Skin epidermis (tissue), 12 donors: Measurements from ENCODE around the gene ZER1.
"Not testable (repeated sequence)": the region's sequence is repeated elsewhere in the genome, so short reads cannot be mapped to it uniquely, and the experiment has no call there.

Experiments
- H3K27ac ChIP-seq, 21 experiments: fragments of 200-600 bp; sonication (generic) in 11 of 21; one replicate each; pipeline ENCODE4 v1.5.0; 2020; ENCODE audit warnings: mild to moderate bottlenecking in 3 of 21, inconsistent platforms in 2 of 21, moderate library complexity in 2 of 21
- H3K4me3 ChIP-seq, 7 experiments: fragments of 200-600 bp; sonication (generic) in 2 of 7; one replicate each; pipeline ENCODE4 v1.5.0; 2020; ENCODE audit warnings: inconsistent platforms in 2 of 7, mild to moderate bottlenecking in 2 of 7, moderate library complexity in 1 of 7

Gene ZER1

GRCh38 chr9:128790536-128790935, 18.8 kb upstream of the ZER1 start:
- H3K27ac ChIP-seq = no peak overlapping the region

DNA sequence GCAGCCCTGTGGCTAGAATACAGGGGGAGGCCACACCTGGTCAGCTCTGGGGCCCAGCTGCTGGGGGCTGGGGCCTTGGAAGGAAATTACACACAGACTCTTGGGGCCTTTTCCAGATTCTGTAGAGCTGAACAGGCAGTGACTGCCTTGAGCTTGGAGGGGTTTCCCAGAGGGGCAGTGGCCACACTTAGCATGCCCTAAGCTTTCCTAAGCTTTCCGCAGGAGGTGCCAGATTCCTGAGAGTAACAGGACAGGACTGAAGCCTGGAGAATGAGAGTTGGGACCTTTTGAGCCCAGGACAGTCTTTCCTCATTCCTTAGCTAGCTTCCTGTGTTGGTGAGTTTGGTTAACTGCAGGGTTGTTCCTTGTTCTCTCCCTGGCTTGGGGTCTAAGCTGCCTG, 16.7 kb upstream of the ZER1 start:
- H3K4me3 ChIP-seq = peak overlapping the region in 5 of 7 experiments; percentile 54 to 99 (median 88)
- peak overlapping the region in 4 of 21 experiments; percentile 10 to 93 (median 84) for H3K27ac ChIP-seq

More at GRCh38 chr9:128790536-128790935, 18.8 kb upstream of the ZER1 start:
- no peak overlapping the region for H3K4me3 ChIP-seq

GRCh38 chr9:128787659-128788058, 15.9 kb upstream of the ZER1 start:
- Histone ChIP-seq H3K4me3 (peak overlapping the region; percentile 54 to 99 (median 88)), H3K27ac (peak overlapping the region; percentile 60 to 97 (median 87))

DNA sequence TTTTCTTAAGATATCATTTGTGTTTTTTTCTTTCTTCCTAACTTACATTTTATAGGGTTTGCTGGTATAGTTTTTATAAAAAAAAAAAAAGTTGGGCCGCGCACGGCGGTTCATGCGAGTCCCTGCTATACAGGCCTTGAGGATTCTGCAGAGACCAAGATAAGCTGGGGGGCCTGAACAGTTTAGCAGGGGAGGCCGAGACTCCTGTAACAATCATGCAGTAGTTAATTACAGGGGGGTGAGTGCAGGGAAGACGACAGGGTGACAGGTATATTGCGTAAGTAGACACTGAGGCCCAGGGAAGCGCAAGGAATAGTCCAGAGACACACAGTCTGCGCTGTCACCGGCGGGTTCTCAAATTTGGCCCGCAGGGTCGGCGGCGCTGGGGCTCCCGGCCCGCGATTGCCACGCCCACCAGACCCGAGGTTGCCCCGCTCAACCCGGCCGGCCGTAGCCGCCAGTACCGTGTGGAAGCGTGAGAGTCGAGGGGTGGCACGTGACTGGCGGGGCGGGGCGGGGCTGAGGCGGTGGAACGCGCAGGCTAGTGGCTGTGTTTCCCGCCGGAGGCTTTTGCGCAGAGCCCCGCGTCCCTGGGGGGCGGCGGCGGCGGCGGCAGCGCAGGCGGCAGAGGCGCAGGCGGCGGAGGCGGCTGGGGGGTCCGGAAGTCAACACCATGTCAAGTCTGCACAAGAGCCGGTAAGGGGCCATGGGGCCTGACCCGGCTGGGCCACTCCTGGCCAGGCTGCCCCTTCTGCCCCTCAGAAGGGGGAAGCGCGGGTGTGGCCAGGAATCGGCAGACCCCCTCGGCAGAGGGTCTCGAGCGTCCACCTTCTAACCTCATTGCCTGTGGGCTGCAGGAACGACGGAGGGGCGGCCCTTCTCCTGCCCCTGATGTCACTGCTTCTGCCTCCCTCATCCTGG, 15.2 kb upstream of the ZER1 start, which contains the start of gene TBC1D13:
TBC1D13 (plus strand) TSS at position 573 of the 921 bp plus-strand sequence; CDS start at position 674, 101 bp downstream.
- peak within 1 kb of the TSS; percentile 54 to 99 (median 88) for H3K4me3 ChIP-seq

DNA sequence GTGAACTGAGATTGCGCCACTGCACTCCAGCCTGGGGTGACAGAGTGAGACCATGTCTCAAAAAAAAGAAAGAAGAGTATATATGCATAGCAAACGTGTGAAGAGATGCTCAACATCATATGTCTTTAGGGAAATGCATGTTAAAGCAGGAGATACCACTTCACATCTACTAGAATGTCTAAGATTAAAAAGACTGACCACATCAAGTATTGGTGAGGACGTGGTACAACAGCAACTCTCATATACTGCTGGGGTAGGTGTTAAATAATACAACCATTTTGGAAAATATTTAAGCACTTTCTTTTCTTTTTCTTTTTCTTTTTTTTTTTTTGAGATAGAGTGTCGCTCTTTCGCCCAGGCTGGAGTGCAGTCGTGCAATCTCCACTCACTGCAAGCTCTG, 13.7 kb upstream of the ZER1 start:
- Histone ChIP-seq H3K27ac (no peak overlapping the region), H3K4me3 (no peak overlapping the region)

More for the DNA sequence above, 15.2 kb upstream of the ZER1 start, which contains the start of gene TBC1D13:
- peak within 1 kb of the TSS; percentile 60 to 97 (median 87) for H3K27ac ChIP-seq

DNA sequence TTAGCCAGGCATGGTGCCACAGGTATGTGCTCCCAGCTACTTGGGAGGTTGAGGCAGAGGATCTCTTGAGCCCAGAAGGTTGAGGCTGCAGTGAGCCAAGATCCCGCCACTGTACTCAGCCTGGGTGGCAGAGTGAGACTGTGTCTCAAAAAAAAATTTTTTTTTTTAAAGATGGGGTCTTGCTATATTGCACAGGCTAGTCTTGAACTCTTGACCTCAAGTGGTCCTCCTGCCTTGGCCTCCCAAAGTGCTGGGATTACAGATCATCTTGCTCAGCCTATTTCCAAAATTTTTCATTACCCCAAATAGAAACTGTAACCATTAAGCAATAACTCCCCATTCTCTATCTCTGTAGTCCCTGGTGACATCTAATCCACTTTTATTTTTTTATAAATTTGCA, 10.9 kb upstream of the ZER1 start:
- no peak overlapping the region for H3K4me3 ChIP-seq
- peak overlapping the region in 1 of 21 experiments; percentile 16 for H3K27ac ChIP-seq

- H3K27ac ChIP-seq = no peak overlapping the region
- H3K4me3 ChIP-seq = no peak overlapping the region
Observed at GRCh38 chr9:128781187-128782070, 9.7 kb upstream of the ZER1 start.

- H3K27ac ChIP-seq, H3K4me3 ChIP-seq: not testable (repeated sequence)
Observed at GRCh38 chr9:128780093-128780492, 8.4 kb upstream of the ZER1 start.

GRCh38 chr9:128774804-128775203, 3.1 kb upstream of the ZER1 start:
- Histone ChIP-seq H3K27ac (no peak overlapping the region), H3K4me3 (no peak overlapping the region)

DNA sequence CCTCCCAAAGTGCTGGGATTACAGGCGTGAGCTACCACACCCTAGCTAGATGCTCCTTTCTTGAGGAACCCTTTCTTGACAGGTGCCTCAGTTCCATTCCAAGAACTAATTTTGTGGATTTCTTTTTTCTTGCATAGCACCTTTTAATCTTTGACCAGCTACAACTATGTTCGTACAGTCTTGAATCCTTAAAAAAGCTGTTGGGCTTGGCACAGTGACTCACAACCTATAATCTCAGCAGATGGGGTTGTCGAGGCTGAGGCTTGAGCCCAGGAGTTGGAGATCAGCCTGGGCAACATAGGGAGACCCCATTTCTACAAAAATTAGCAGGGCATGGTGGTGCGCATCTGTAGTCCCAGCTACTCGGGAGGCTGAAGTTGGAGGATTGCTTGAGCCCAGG, 1.3 kb upstream of the ZER1 start:
- H3K27ac ChIP-seq = no peak overlapping the region
- no peak overlapping the region for H3K4me3 ChIP-seq

- peak overlapping the region; percentile 77 to 99 (median 91) for H3K4me3 ChIP-seq
- H3K27ac ChIP-seq = peak overlapping the region; percentile 81 to 98 (median 94)
Observed at GRCh38 chr9:128771094-128771721, 519 bp downstream of the ZER1 start.

- peak overlapping the region in 17 of 21 experiments; percentile 82 to 98 (median 94) for H3K27ac ChIP-seq
- H3K4me3 ChIP-seq = peak overlapping the region; percentile 77 to 99 (median 91)
Observed at GRCh38 chr9:128770286-128771030, 1.3 kb downstream of the ZER1 start.

DNA sequence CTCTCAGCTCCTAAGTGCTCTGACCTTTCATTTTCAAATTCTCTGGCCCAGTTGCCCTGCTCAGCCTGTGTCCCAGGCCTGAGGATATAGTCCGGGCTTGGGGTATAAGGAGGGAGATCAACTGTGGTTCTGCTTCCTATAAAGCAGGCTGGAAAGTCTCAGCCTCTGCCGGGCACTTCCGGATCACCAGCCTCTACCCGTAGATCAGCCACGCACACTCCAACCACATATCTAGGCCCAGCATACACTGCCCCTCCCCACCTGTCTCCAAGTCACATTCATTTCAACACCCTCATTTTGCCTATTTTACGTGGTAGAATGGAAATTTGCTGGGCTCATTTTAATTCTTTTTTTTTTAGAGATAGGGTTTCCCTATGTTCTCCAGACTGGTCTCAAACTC, 3.1 kb downstream of the ZER1 start:
- Histone ChIP-seq H3K4me3 (no peak overlapping the region), H3K27ac (no peak overlapping the region)

GRCh38 chr9:128765499-128765898, 6.2 kb downstream of the ZER1 start:
- Histone ChIP-seq H3K4me3 (no peak overlapping the region), H3K27ac (no peak overlapping the region)

DNA sequence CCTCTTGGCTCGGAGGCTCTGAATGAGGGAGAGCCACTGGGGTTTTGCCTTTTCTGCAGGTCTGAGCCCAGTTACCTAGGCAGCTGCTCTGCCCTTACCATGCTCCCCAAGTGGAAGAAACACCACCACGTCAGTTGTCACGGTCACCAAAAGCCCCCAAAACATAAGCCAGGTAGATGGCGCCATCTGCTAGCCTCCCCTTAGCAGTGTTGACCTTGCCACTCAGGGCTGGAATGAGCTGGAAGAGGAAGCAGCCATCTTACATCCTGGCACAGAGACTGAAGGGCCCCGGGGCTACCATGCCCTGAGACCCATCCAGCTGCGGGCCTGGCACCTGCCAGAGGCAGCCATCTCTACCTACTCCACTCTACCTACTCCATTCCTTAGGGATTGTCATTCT, 7.4 kb downstream of the ZER1 start:
- H3K27ac ChIP-seq = no peak overlapping the region
- H3K4me3 ChIP-seq = no peak overlapping the region

DNA sequence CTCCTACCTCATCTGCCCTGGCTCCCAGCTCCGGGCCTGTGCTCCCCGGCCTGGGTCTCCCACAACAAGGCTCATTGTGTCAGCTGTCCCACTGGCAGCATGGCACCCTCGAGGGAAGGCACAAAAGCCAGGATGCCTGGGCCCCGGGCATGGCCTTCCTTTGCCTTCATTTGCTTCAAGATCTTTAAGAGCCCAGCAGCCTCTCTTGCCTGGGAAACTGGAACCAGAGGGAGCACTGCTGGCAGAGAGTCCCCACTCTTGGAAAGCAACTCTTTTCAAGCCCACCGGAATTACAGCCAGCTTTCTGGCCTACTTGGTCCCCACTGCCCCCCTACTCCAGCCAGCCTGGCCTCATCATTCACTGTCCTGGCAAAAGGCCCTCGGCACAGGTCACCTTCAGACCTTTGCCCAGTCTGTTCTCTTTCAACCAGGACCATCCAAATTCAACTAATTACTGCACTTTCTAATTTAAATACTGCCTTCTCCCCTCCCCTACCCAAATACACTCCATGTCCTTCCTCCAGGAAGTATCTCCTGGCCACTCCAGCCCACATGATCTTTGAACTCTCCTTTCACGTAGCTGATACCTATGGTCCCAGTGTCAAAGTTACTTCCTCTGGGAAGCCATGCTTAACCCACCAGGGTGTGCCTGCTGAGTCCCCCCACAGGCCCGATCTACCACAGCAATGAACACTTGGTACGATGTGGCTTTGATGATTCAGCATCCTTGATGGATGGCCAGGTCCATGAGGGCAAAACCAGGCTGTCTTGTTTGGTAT, 8.9 kb downstream of the ZER1 start:
- Histone ChIP-seq H3K4me3 (no peak overlapping the region), H3K27ac (no peak overlapping the region)

- H3K4me3 ChIP-seq = no peak overlapping the region
- H3K27ac ChIP-seq = no peak overlapping the region
Observed at GRCh38 chr9:128757602-128758001, 14.1 kb downstream of the ZER1 start.

GRCh38 chr9:128753627-128754026, 18.1 kb downstream of the ZER1 start:
- Histone ChIP-seq H3K4me3 (no peak overlapping the region), H3K27ac (no peak overlapping the region)
